ENCODE data around the gene MTSS2.

The MTSS2 gene

GRCh38 chr16:70685938-70686375 is at the start of gene MTSS2:
Gene MTSS2, minus strand, starts transcription at chr16:70686053. Its CDS starts 262 bp downstream, at chr16:70685791.
- no peak for DNase-seq (ENCODE audit: low read depth in 1 of 2, low spot score in 1 of 2)

- no peak for DNase-seq (ENCODE audit: low read depth in 1 of 2, low spot score in 1 of 2)
Measured at GRCh38 chr16:70735141-70735979, 49.5 kb upstream of the MTSS2 start.

- DNase-seq (ENCODE audit: low read depth in 1 of 2, low spot score in 1 of 2) = no peak
Measured at GRCh38 chr16:70734522-70735095, 48.8 kb upstream of the MTSS2 start.

- no peak for DNase-seq (ENCODE audit: low read depth in 1 of 2, low spot score in 1 of 2)
Measured at GRCh38 chr16:70730944-70731343, 45.1 kb upstream of the MTSS2 start.

- no peak for DNase-seq (ENCODE audit: low read depth in 1 of 2, low spot score in 1 of 2)
Measured at GRCh38 chr16:70730031-70730430, 44.2 kb upstream of the MTSS2 start.

DNA sequence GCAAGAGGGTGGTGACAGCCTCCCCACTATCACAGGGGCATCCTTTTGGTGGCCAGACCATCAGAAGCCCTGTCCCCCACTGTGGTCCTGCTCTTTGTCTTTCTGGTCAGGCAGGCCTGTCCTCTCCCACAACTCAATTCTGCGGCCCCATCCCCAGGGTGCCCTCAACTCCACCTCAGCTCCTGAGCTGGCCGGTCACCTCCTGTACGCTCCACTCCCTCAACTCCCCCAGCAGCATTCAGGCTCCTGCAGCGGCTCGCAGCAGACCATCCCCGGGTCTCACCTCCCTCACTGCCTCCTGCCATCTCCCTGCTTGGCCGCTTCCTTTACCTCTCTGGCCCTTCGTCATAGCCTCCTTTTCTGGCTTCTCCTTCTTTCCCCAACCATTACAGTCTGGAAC is 43.4 kb upstream of the MTSS2 start:
- DNase-seq (ENCODE audit: low read depth in 1 of 2, low spot score in 1 of 2) = no peak

GRCh38 chr16:70728150-70728549 is 42.3 kb upstream of the MTSS2 start:
- DNase-seq (ENCODE audit: low read depth in 1 of 2, low spot score in 1 of 2) = no peak

DNA sequence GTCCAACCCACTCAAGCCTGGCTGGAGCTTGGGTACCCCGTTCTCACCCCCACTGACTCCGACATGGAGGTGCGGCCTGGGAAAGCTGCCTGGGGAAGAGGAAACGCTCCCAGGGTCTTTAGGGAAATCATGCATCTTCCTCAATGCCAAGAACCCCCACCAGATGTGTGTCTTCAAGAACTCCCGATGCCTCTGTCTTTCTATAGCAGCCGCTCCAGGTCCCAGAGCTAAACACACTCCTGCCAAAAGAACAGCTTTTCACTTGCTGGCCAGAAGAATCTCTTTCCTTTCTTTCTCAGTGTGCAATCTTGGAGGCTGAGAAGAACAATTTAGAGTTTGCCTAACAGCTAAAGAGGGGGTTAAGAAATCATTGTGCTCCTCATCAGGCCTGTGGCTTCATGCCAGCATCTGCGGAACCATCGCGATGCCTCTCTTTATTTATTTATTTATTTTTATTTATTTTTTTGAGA is 41.1 kb upstream of the MTSS2 start:
- no peak for DNase-seq (ENCODE audit: low read depth in 1 of 2, low spot score in 1 of 2)

GRCh38 chr16:70725912-70726828 is 40.3 kb upstream of the MTSS2 start:
- no peak for DNase-seq (ENCODE audit: low read depth in 1 of 2, low spot score in 1 of 2)

DNA sequence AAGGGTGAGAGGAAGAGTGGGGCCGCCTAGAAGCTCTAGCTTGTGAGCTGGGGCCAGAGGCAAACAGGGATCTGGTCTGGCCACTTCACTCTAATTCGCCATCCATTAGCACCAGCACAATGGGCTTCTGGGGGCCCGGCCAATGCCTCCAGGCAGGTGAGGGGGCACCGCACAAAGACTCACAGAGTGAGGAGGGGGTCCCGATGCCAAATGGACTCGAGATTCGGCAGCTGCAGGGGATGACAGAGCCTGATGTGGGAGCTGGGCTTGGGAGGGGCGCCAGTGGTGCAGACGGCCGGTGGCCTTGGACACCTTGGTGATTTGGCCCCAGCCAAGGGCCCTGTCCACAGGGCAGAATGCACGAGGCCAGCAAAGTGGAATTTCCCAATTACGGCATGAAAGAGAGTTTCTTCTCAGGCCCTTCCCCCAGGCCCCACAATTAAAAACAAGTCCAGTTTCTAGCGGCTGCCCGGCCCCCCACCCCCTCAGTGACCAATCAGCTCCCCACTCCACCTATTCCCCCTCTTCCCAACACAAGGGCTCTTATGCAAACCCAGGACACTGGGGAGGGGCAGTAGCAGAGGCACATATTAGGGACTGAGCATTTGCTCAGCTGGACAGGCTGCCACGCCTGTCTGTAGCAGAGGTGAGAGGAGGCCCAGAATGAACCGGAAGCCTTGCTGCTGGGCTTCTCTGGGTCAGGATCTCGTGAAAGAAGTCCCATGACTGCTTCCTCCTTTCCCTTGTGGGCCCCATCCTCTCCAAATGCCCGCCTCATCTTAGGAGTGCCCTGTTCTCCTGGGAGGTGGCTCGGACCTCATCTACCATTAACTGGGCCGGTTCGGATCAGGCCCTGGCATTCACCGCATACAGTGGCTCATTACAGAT is 39.4 kb upstream of the MTSS2 start:
- no peak for DNase-seq (ENCODE audit: low read depth in 1 of 2, low spot score in 1 of 2)

- DNase-seq (ENCODE audit: low read depth in 1 of 2, low spot score in 1 of 2) = no peak
Measured at GRCh38 chr16:70724146-70725023, 38.5 kb upstream of the MTSS2 start.

DNA sequence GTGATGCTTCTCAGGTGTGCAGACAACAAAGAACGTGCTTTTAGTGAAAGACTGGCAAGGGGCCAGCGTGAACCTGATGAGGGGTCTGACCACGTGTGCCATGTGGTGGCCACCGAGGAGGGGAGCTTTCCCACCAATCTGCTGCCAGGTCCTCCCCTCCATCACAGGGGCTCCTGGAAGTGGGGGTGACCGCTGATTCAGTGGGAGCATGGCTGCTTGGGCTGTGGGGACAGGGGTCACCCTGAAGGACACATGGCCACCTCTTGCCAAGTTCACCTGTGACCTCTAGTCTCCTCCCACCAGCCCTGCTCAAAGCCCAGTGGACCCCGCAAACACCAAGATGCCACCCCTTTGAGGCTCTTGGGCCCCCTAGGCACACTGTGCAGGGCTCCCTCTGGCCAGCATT is 37.9 kb upstream of the MTSS2 start:
- DNase-seq (ENCODE audit: low read depth in 1 of 2, low spot score in 1 of 2) = no peak

DNA sequence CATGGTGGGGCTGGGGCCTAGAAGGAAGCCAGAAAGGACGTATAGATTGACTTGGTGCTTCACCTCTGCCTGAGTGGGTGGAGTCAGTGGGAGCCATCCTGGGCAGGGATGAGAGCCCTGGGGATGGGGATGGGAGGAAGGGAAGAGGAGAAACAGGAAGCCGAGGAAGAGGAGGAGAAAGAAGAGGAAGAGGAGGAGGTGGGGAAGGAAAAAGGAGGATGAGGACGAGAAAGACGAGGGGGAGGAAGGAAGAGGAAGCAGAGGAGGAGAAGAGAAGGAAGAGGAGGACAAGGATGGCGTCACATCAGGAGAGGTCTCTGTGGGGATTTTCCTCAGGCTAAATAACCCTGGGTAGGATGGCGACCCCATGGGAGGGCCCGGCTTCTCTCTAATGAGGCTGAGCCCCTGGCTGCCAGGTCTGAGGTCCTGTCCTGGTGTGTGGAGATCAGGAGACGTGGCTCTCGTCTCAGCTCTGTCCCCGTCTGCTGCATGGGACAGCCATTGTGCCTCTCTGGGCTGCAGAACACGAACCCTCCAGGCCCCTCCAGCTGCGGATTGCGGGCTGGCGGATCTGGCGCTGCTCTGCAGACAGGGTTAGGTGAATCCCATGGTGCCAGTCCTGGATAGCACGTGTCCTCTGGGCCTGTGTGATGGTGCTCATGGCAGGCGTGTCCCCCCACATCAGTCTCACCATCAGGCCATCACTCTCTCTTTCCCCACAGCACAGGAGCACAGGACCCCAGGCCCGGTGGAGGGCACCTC is 35.5 kb upstream of the MTSS2 start:
- DNase-seq (ENCODE audit: low read depth in 1 of 2, low spot score in 1 of 2) = no peak

DNA sequence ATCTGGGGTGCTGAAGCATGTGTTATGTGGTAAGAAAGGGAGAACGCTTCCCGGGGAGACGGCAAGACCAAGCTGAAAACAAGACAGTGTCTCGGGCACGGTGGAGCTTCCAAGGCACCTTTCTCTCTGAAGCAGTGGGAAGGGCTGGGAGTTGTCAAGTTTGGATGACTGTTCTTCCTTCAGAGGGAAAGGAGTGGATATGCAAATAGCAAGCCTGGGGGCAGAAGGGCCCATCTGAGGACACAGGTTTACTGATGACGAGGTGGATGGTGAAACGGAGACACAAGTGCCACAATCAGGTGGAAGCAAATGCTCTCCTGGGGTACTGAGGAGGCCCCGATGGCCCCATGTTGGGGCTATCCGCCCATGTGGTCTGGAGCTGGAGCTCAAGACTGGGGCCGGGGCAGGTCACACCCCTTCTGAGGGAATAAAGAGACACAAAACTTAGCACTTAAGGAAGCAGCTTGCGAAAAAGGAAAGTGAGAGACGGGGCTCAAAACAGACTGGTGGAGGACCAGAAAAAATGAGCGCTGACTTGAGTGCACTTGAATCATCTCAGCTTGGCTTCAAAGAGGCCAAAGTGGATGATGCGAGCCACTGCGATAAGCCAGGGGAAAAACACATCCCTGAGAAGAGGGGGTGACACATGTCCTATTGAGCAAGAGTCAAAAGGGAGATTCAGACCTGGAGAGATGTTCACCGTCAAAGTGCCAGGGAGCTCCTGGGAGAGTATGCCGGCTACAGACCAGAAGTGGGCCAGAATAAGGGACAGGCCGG is 34.8 kb upstream of the MTSS2 start:
- DNase-seq (ENCODE audit: low read depth in 1 of 2, low spot score in 1 of 2) = no peak

DNA sequence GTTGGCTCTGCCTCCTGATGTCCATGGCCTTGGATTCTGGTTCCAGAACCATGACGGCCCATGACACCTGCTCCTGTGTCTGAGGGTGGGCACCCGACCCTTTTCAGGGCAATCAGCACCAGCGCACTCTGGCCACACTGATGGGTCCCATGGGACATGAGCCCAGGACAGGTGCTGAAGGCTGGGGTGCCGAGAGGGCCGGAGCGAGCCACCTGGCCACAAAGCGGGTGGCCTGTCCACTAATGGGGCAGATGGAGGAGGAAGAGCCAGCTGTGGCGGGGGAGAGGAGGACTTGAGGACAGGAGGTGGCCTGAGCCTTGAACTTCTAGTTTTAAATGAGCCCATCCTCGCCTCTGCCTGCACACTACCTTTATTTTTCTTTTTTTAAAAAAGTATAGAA is 31.2 kb upstream of the MTSS2 start:
- no peak for DNase-seq (ENCODE audit: low read depth in 1 of 2, low spot score in 1 of 2)

GRCh38 chr16:70715860-70716357 is 30.1 kb upstream of the MTSS2 start:
- DNase-seq (ENCODE audit: low read depth in 1 of 2, low spot score in 1 of 2) = no peak

DNA sequence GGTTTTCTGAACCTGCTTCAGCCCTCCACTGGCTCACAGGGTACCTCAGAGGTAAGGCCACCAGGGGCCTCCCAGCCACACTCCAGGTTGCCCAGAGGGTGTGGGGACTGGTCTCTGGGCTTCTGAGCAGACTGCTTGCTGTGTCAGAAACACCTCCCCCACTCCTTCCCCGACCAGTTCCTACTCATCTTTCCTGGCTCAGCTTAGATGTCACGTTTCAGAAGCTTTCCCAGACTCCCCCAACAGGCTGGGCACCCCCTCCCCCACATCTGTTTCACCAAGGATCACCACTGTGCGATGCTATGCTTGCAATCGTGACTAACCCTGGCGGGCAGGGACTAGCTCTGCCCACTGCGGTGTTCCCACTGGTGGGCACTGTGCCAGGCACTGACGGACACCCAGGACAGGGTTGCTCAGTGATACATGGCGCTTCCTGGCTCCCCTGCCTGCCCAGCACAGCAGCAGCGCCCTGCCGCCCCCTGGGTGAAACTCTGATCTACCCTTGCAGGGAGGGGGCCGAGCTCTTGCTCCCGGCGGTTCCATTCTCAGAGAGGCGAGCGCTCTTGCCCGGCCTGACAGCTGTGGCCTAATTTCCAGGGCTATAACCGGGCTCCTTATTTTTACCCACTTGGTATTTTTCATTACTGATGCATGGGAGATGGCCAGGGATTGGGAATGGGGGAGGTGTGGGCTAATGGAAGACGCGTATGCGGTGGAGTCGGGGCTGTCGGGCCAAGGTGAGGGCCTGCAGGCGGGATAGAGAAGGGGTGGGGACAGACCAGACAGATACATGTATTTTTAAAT is 29.4 kb upstream of the MTSS2 start:
- no peak for DNase-seq (ENCODE audit: low read depth in 1 of 2, low spot score in 1 of 2)

All from activated T-helper 1 cell treated with anti-CD3 and anti-CD28 coated beads, Interleukin-2, amount 50 U/mL, for 16 hours (primary cell).